GM12891 (cell line): ENCODE data around the gene NUFIP2.
"Not testable (repeated sequence)": the region's sequence is repeated elsewhere in the genome, so short reads cannot be mapped to it uniquely, and the experiment has no call there.

Source experiments
- DNase-seq: peaks from one replicate; pipeline ENCODE4 v3.0.0; 2011; ENCODE audit warnings: low spot score; ENCODE audit not compliant: insufficient read length
- FAIRE-seq: peaks from 2 replicates; lab custom pipeline; 2011; peaks lifted over from hg19 to GRCh38; lab: Jason Lieb, UNC
- PAX5 ChIP-seq: IDR thresholded peaks from 2 replicates; pipeline ENCODE4 v1.6.1; 2011; ENCODE audit warnings: low read length, moderate library complexity, mild to moderate bottlenecking; ENCODE audit not compliant: insufficient read depth, severe bottlenecking
- POLR2A ChIP-seq: IDR thresholded peaks from 2 replicates; pipeline ENCODE4 v1.6.1; 2011; ENCODE audit warnings: low read depth, low read length, control low read depth
- POLR2AphosphoS5 ChIP-seq: IDR thresholded peaks from 2 replicates; pipeline ENCODE4 v1.6.1; 2011; ENCODE audit warnings: low read depth, low read length, control low read depth
- POU2F2 ChIP-seq: IDR thresholded peaks from 2 replicates; pipeline ENCODE4 v1.6.1; 2011; ENCODE audit warnings: low read depth, mild to moderate bottlenecking, control low read depth, low read length, moderate library complexity
- SPI1 ChIP-seq: IDR thresholded peaks from 2 replicates; pipeline ENCODE4 v1.6.1; 2011; ENCODE audit warnings: low read depth, low read length, control low read depth
- TAF1 ChIP-seq: IDR thresholded peaks from 2 replicates; pipeline ENCODE4 v1.6.1; 2011; ENCODE audit warnings: low read depth, low read length, control low read depth

Gene NUFIP2

GRCh38 chr17:29279397-29280070 is 14.4 kb downstream of the NUFIP2 start:
- TF ChIP-seq POLR2A, result 0 out of 2 replicates have a peak, but pooled peaks have one; percentile 40
- TF ChIP-seq POU2F2, result no peak
- FAIRE-seq (peak; percentile 63), DNase-seq (no peak)

GRCh38 chr17:29278692-29279091 is 15.3 kb downstream of the NUFIP2 start:
- no peak for FAIRE-seq
- TF ChIP-seq POU2F2 (no peak), TAF1 (no peak), POLR2AphosphoS5 (no peak), PAX5 (no peak), POLR2A (no peak), SPI1 (no peak)
- DNase-seq, result no peak

- DNase-seq (no peak), FAIRE-seq (no peak)
- no peak for TF ChIP-seq PAX5
- TF ChIP-seq POLR2AphosphoS5, result no peak; the same call in 1 of the 2 replicates
- no peak for TF ChIP-seq POU2F2
- no peak for TF ChIP-seq POLR2A
- no peak for TF ChIP-seq SPI1
Measured at GRCh38 chr17:29273924-29274323, 20.0 kb downstream of the NUFIP2 start.

GRCh38 chr17:29271980-29272379 is 22.0 kb downstream of the NUFIP2 start:
- not testable (repeated sequence) for FAIRE-seq, DNase-seq

- TF ChIP-seq PAX5, result no peak
- TF ChIP-seq SPI1, result no peak
- no peak for TF ChIP-seq POLR2AphosphoS5
- TF ChIP-seq POLR2A, result no peak
- TF ChIP-seq TAF1, result no peak
- TF ChIP-seq POU2F2, result no peak
- FAIRE-seq, result no peak
- DNase-seq, result no peak
Measured at GRCh38 chr17:29263916-29264315, 30.0 kb downstream of the NUFIP2 start.

- DNase-seq (no peak), FAIRE-seq (no peak)
- TF ChIP-seq SPI1 (no peak), POLR2A (no peak), TAF1 (no peak), PAX5 (no peak), POLR2AphosphoS5 (no peak), POU2F2 (no peak)
Measured at GRCh38 chr17:29257756-29258155, 36.2 kb downstream of the NUFIP2 start.

- TF ChIP-seq TAF1 (no peak), SPI1 (no peak), POLR2AphosphoS5 (no peak), POU2F2 (no peak), PAX5 (no peak), POLR2A (no peak)
- FAIRE-seq (peak; percentile 16), DNase-seq (no peak)
Measured at GRCh38 chr17:29256735-29257466, 37.0 kb downstream of the NUFIP2 start.

DNA sequence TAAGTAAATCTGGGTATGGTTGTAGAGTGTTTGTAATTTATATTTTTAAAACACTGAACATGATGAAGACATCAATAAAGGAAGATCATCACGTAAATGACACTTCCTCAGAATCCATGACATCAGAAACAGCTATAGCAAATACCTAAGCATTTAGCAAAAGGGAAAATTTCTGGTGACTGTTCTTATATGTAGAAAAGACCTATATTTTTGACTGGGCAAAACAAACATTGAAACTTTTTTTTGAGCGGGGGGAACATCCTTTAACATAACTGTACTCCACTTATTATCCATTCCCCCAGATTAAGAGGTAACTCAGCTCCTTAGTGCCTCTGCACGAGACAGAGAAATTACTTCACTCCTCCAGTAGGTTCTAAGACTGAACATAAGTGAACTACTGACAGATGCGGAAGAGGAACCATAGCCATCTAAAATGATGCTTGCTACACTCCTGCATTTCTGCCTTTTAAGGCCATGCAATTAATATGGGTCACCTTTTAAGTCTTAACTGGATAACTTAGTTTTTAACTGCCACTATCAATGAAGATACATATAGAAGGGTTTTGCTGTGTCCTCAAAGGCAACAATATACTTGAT is 37.9 kb downstream of the NUFIP2 start:
- DNase-seq, result no peak
- FAIRE-seq, result no peak
- no peak for TF ChIP-seq POU2F2
- TF ChIP-seq POLR2AphosphoS5, result no peak
- TF ChIP-seq SPI1, result no peak
- no peak for TF ChIP-seq TAF1
- TF ChIP-seq PAX5, result no peak
- TF ChIP-seq POLR2A, result no peak

- DNase-seq (no peak), FAIRE-seq (no peak)
- no peak for TF ChIP-seq POLR2AphosphoS5
Measured at GRCh38 chr17:29253037-29253436, 40.9 kb downstream of the NUFIP2 start.

GRCh38 chr17:29252101-29252791 is 41.7 kb downstream of the NUFIP2 start:
- TF ChIP-seq POLR2A (no peak), SPI1 (no peak), POLR2AphosphoS5 (no peak), TAF1 (no peak)
- DNase-seq (no peak), FAIRE-seq (no peak)
